Measurements from ENCODE around the gene AFMID. TPM values are rescaled to one million over a fixed set of nuclear protein-coding genes. Genes with fewer than 3 reads are reported as not detected.

The AFMID gene
- total and polyA plus RNA-seq, 2 of the 13 experiments (the other 11 are each of a cell fraction or from before 2014, with no cell fraction given), result 249 to 270 TPM

- TF ChIP-seq ZNF121 (CRISPR knock-in tag; IDR thresholded peaks at IDR 0.05) (peak; percentile 59; the same call in 1 of the 2 replicates), HMGXB3 (CRISPR knock-in tag; IDR thresholded peaks at IDR 0.05; ENCODE audit: borderline replicate concordance) (peak; percentile 62; the same call in 1 of the 2 replicates), FOSL2 (CRISPR knock-in tag; IDR thresholded peaks at IDR 0.05) (peak; percentile 25; the same call in 1 of the 2 replicates), TERF1 (CRISPR knock-in tag; IDR thresholded peaks at IDR 0.05) (peak; percentile 73; the same call in 1 of the 2 replicates), ZSCAN31 (CRISPR knock-in tag; IDR thresholded peaks at IDR 0.05; ENCODE audit: low read depth) (no peak; the same call in 1 of the 2 replicates), KMT2A (CRISPR knock-in tag; IDR thresholded peaks at IDR 0.05) (0 out of 2 replicates have a peak, but pooled peaks have one; percentile 24), ETV6 (CRISPR knock-in tag; conservative IDR thresholded peaks at IDR 0.05) (no peak), HOXA3 (CRISPR knock-in tag; IDR thresholded peaks at IDR 0.05) (peak; percentile 93), ZFP62 (CRISPR knock-in tag; IDR thresholded peaks at IDR 0.05) (no peak), ZSCAN21 (CRISPR knock-in tag; IDR thresholded peaks at IDR 0.05; ENCODE audit: borderline replicate concordance) (peak; percentile 92), STAT5B (CRISPR knock-in tag; IDR thresholded peaks at IDR 0.05) (no peak), ZMYM3 (CRISPR knock-in tag; IDR thresholded peaks at IDR 0.05) (peak; percentile 56; the same call in 1 of the 2 replicates), BRCA1 (CRISPR knock-in tag; IDR thresholded peaks at IDR 0.05) (no peak; the same call in 1 of the 2 replicates), ZNF619 (CRISPR knock-in tag; IDR thresholded peaks at IDR 0.05) (0 out of 2 replicates have a peak, but pooled peaks have one; percentile 28), THAP11 (CRISPR knock-in tag; IDR thresholded peaks at IDR 0.05) (peak; percentile 81), HOMEZ (CRISPR knock-in tag; IDR thresholded peaks at IDR 0.05; ENCODE audit: low read depth) (no peak), SRSF4 (IDR thresholded peaks at IDR 0.05; ENCODE audit: low read depth, low read length, poor library complexity, severe bottlenecking) (no peak), ZBTB25 (CRISPR knock-in tag; IDR thresholded peaks at IDR 0.05) (no peak), YEATS2 (CRISPR knock-in tag; IDR thresholded peaks at IDR 0.05; ENCODE audit: borderline replicate concordance) (0 out of 2 replicates have a peak, but pooled peaks have one; percentile 37), KLF12 (CRISPR knock-in tag; IDR thresholded peaks at IDR 0.05; ENCODE audit: borderline replicate concordance) (peak; percentile 93), ZSCAN25 (CRISPR knock-in tag; IDR thresholded peaks at IDR 0.05) (peak; percentile 70; the same call in 1 of the 2 replicates)
Observed at GRCh38 chr17:78168242-78168902, 18.8 kb upstream of the AFMID start, which contains the start of gene SYNGR2 (continued).

Measured in HepG2 (cell line).